Measurements from ENCODE around the gene ASF1A.

- TF ChIP-seq CTCF (IDR thresholded peaks at IDR 0.05; ENCODE audit: insufficient read depth, low read length, poor library complexity, severe bottlenecking) = no peak
- no peak for TF ChIP-seq EZH2phosphoT487 (conservative IDR thresholded peaks at IDR 0.05; ENCODE audit: low read length)
Measured at GRCh38 chr6:118871331-118871730, 22.6 kb upstream of the ASF1A start.

Measured in SU-DHL-6 (cell line).